HL-60 (cell line): Measurements from ENCODE around the gene CLSTN1.

ENCODE experiments used
- DNase-seq, 2 experiments: peaks; one replicate each; pipeline ENCODE4 v3.0.0-alpha.2; 2010 to 2020; ENCODE audit warnings: low read depth in 1 of 2, low spot score in 1 of 2
- H3K27ac ChIP-seq: fragments of 250-450 bp; sonication (Bioruptor Pico); replicated peaks from 2 replicates; pipeline ENCODE4 v1.5.1; 2020; ENCODE audit warnings: mild to moderate bottlenecking, moderate library complexity
- H3K27me3 ChIP-seq: fragments of 250-450 bp; sonication (Bioruptor Pico); 2 replicates; pipeline ENCODE4 v1.5.1; 2021; ENCODE audit warnings: mild to moderate bottlenecking, moderate library complexity; ENCODE audit not compliant: insufficient read depth, poor library complexity, severe bottlenecking
- H3K4me3 ChIP-seq: replicated peaks from 2 replicates; pipeline ENCODE4 v1.5.1; 2011; ENCODE audit warnings: mild to moderate bottlenecking, control low read depth, low read length; ENCODE audit not compliant: insufficient read depth
- CTCF ChIP-seq: IDR thresholded peaks from one replicate; pipeline ENCODE4 v1.5.1; 2011; ENCODE audit warnings: low read length, control low read depth, inconsistent platforms; ENCODE audit not compliant: insufficient read depth
- GABPA ChIP-seq: IDR thresholded peaks from 2 replicates; pipeline ENCODE4 v1.6.1; 2012; ENCODE audit warnings: low read depth
- POLR2AphosphoS5 ChIP-seq: IDR thresholded peaks from 2 replicates; pipeline ENCODE4 v1.6.1; 2012; ENCODE audit warnings: low read depth
- REST ChIP-seq: IDR thresholded peaks from 2 replicates; pipeline ENCODE4 v1.6.1; 2012; ENCODE audit warnings: low read depth; ENCODE audit not compliant: insufficient replicate concordance
- SPI1 ChIP-seq: IDR thresholded peaks from 2 replicates; pipeline ENCODE4 v1.6.1; 2012; ENCODE audit warnings: low read depth, mild to moderate bottlenecking, borderline replicate concordance

CLSTN1 gene

GRCh38 chr1:9690440-9691107 is 133.2 kb downstream of the CLSTN1 start:
- Histone ChIP-seq H3K27ac (no peak overlapping the region), H3K27me3 (no peaks in the 10 kb centered on the region), H3K4me3 (no peak overlapping the region)
- DNase-seq, result no peak
- TF ChIP-seq GABPA (no peak), POLR2AphosphoS5 (no peak), CTCF (no peak), REST (no peak), SPI1 (no peak)

- no peak for DNase-seq
- no peak overlapping the region for H3K4me3 ChIP-seq
- H3K27ac ChIP-seq, result no peak overlapping the region
- TF ChIP-seq CTCF (no peak), POLR2AphosphoS5 (no peak), GABPA (no peak), REST (no peak), SPI1 (no peak)
- no peaks in the 10 kb centered on the region for H3K27me3 ChIP-seq
These were observed 133.8 kb downstream of the CLSTN1 start for GRCh38 chr1:9689971-9690381.

GRCh38 chr1:9689011-9689706 is 134.6 kb downstream of the CLSTN1 start:
- TF ChIP-seq CTCF (no peak), REST (no peak), POLR2AphosphoS5 (no peak), GABPA (no peak), SPI1 (no peak)
- Histone ChIP-seq H3K4me3 (no peak overlapping the region), H3K27me3 (no peaks in the 10 kb centered on the region), H3K27ac (no peak overlapping the region)
- no peak for DNase-seq
